ENCODE data around the gene ZNF668.

The ZNF668 gene

GRCh38 chr16:31073970-31074813 lies at the start of gene ZNF668, which contains the start of gene ZNF646:
TSS of gene ZNF668 (minus strand) at chr16:31074240. CDS start at chr16:31064459, 9,781 bp downstream.
TSS of gene ZNF646 (plus strand) at chr16:31074422. CDS start at chr16:31076325, 1,903 bp downstream.
- peak; percentile 98 for DNase-seq

GRCh38 chr16:31120129-31120528 lies 46.1 kb upstream of the ZNF668 start:
- no peak for DNase-seq

- no peak for DNase-seq
These were observed 44.4 kb upstream of the ZNF668 start for GRCh38 chr16:31118223-31119155.

GRCh38 chr16:31117384-31118222 lies 43.6 kb upstream of the ZNF668 start, which contains the start of gene KAT8:
TSS of gene KAT8 (plus strand) at chr16:31117664. CDS start at chr16:31117682, 18 bp downstream.
- peak; percentile 98 for DNase-seq

- no peak for DNase-seq
These were observed 40.4 kb upstream of the ZNF668 start for GRCh38 chr16:31114468-31114867.

GRCh38 chr16:31113121-31114120 lies 39.4 kb upstream of the ZNF668 start:
- no peak for DNase-seq

- no peak for DNase-seq
These were observed 38.7 kb upstream of the ZNF668 start for GRCh38 chr16:31112711-31113110.

GRCh38 chr16:31111881-31112466 lies 37.9 kb upstream of the ZNF668 start:
- no peak for DNase-seq

GRCh38 chr16:31110106-31111034 lies 36.3 kb upstream of the ZNF668 start:
- DNase-seq, result no peak

- no peak for DNase-seq
These were observed 35.6 kb upstream of the ZNF668 start for GRCh38 chr16:31109622-31110021.

- no peak for DNase-seq
These were observed 34.9 kb upstream of the ZNF668 start for GRCh38 chr16:31108794-31109558.

- DNase-seq, result peak; percentile 68
These were observed 34.2 kb upstream of the ZNF668 start, which contains the start of gene BCKDK for GRCh38 chr16:31108035-31108793. TSS of gene BCKDK (plus strand) at chr16:31108386. CDS start at chr16:31109224, 838 bp downstream.

- DNase-seq, result no peak
These were observed 33.4 kb upstream of the ZNF668 start for GRCh38 chr16:31107465-31107867.

- DNase-seq, result no peak
These were observed 32.7 kb upstream of the ZNF668 start for GRCh38 chr16:31106509-31107464.

GRCh38 chr16:31105677-31106213 lies 31.7 kb upstream of the ZNF668 start:
- peak; percentile 84 for DNase-seq
